IPS DF 4.7 (cell line): ENCODE results near the gene CFAP58.

Experiments
- DNase-seq: peaks from one replicate; pipeline ENCODE4 v3.0.0-alpha.2; 2013; ENCODE audit warnings: low spot score; ENCODE audit errors: extremely low read depth

CFAP58 gene

GRCh38 chr10:104483582-104483981 is 129.9 kb downstream of the CFAP58 start:
- DNase-seq = no peak

DNA sequence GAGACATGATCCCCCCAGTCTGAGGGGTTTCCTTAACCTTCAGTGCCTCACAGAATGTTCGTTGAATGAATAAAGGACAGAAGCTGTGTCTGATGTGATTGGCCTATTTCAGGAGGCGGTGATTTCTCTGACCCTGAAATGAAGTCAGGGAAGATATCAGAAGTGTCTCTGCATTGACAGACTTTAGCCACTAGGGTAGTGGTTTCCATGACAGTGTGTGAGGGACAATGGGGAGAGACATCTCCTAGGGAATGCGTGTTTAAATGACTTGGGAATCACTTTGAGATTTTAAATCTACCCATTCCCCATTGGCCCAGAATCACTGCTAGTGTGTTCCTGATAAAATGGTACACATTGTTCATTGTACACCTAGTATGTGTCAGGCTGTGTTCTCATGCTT is 132.0 kb downstream of the CFAP58 start:
- DNase-seq = no peak

GRCh38 chr10:104486803-104487202 is 133.2 kb downstream of the CFAP58 start:
- DNase-seq = no peak

DNA sequence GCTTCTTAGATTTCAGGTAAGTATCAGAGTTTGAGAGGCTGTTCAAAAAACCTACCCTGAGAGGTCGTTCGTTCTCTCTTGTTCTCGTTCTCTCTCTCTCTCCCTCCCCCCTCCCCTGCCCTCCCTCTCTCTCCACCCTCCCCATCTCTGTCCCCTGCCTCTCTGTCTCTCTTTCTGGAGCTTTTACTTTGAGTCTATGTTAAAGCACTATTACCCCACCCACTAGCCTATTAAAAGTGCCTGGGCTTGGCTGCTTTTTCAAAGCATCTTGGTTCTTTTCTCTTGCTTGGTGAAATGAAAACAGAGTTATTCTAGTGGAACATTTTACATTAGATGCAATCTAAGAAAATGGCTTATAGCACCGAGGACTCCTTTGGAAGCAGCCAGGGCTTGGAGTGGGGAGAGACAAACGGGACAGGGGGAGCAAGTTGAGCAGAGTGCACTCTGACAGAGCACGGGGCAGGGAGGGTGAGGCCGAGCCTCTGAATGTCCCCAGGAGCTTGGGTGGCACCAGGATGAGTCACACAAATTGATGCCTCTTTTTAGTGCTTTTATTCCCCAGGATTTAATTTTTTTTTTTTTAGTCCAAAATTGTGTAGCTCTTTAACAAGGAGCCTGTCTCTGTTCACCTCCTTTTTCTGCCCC is 134.3 kb downstream of the CFAP58 start:
- no peak for DNase-seq

DNA sequence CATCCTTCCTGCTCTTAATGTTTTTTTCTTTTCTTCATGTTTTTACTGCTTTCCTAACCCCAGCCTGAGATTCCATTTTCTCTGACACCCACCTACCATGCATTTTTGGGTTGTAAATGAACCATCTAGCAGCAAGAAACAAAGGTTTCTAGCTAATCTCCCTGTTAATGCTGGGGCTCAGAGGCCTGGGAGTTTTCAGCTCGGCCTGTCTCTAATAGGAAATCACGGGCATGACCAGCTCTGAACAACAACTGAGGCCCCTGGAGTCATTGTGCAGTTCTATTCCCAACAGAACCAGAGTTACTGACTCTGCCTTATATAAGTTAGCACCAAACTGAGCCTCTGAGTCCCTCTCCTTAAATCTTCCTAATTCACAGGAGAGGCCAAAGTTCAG is 134.8 kb downstream of the CFAP58 start:
- no peak for DNase-seq

DNA sequence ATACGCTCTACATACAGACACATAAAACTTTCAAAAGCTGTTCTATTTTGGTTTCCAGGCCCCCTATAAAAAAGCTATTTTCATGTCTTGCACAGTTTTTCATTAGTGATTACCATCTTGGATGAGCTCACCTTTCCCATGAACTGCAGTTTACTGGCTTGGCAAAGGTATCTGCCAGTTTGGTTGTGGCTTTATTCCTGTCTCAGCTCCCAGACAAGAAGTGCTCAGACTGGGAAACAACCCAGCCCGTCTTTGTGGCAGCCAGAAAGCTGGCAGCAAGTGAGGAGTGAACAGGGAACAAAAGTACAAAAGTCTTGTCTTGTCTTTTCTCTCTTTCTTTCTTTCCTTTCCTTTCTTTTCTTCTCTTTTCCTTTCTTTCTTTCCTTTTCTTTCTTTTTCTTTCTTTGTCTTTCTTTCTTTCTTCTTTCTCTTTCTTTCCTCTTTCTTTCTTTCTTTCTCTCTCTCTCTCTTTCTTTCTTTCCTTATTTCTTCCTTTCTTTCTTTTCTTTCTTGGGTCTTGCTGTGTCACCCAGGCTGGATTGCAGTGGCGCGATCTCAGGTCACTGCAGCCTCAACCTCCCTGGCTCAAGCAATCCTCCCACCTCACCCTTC is 138.8 kb downstream of the CFAP58 start:
- DNase-seq = no peak

- no peak for DNase-seq
Observed at GRCh38 chr10:104498347-104499081, 144.9 kb downstream of the CFAP58 start.

- DNase-seq = no peak
Observed at GRCh38 chr10:104501449-104501848, 147.8 kb downstream of the CFAP58 start.

- no peak for DNase-seq
Observed at GRCh38 chr10:104501864-104502579, 148.4 kb downstream of the CFAP58 start.

DNA sequence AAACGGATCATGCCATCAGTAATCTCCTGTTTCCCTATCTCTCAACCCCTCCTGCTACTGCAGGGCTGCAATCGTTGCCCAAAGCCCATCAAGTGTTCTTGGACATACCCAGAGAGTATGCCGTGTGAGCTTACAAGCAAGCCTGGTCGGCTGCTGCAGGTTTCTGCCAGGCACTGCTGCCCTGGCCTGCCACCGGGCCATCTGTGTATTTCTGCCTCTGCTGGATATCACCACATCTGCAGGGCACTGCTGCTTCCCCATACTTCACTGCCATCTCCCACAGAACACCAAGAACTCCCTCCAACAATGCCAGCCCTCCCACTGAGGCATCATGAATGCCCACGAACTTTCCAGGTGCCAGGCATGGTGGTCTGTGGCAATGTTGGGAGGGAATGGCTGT is 149.3 kb downstream of the CFAP58 start:
- DNase-seq = no peak
